Endothelial cell of umbilical vein (primary cell): ENCODE data around the gene NHSL2. TPM values are rescaled to one million over a fixed set of nuclear protein-coding genes. Genes with fewer than 3 reads are reported as not detected.

Experiments used
- BruUV-seq: library from RNA; stranded (reverse); fragments of 400-500 nt; replicated peaks from 2 replicates; lab custom pipeline; 2021; lab: Mats Ljungman, UMichigan
- CTCF ChIA-PET: fragments of 300-600, 350-600 bp; sonication (Branson Sonifier 250); formaldehyde crosslinking; loops from one replicate; lab custom pipeline; 2021; ENCODE audit warnings: antibody characterized with exemption, inconsistent platforms; lab: Charles Lee
- POLR2A ChIA-PET: fragments of 300-600, 350-600 bp; sonication (Branson Sonifier 250); formaldehyde crosslinking; loops from one replicate; lab custom pipeline; 2021; ENCODE audit warnings: antibody characterized with exemption, inconsistent platforms; lab: Charles Lee
- DNase-seq: peaks from one replicate; pipeline ENCODE4 v3.0.0-alpha.2; 2011; ENCODE audit warnings: low read depth, low spot score
- FAIRE-seq: peaks from 2 replicates; lab custom pipeline; 2011; peaks lifted over from hg19 to GRCh38; lab: Jason Lieb, UNC
- H2AFZ ChIP-seq: 2 replicates; pipeline ENCODE4 v1.6.0; 2012; ENCODE audit warnings: low read depth, low read length, control low read depth, inconsistent platforms
- H3K27ac ChIP-seq: 2 replicates; pipeline ENCODE4 v1.5.1; 2011; ENCODE audit warnings: low read depth, mild to moderate bottlenecking, control low read depth, low read length, moderate library complexity; ENCODE audit not compliant: insufficient read depth
- H3K27me3 ChIP-seq, 2 experiments: 2 replicates each; pipeline versions ENCODE4 v1.6.0 to v1.6.1; 2011; ENCODE audit warnings: low read length in 2 of 2, mixed read lengths in 1 of 2; ENCODE audit not compliant: control insufficient read depth in 2 of 2, insufficient read depth in 2 of 2
- H3K36me3 ChIP-seq, 2 experiments: 2 replicates in 1 of 2; 3 replicates in 1 of 2; pipeline ENCODE4 v1.5.1; 2011; ENCODE audit warnings: low read length in 2 of 2, mild to moderate bottlenecking in 1 of 2, moderate library complexity in 1 of 2; ENCODE audit not compliant: control insufficient read depth in 2 of 2, insufficient read depth in 2 of 2; ENCODE audit errors: extremely low read depth in 1 of 2
- H3K4me1 ChIP-seq: 3 replicates; pipeline ENCODE4 v1.5.1; 2011; ENCODE audit warnings: mild to moderate bottlenecking, low read length; ENCODE audit not compliant: control insufficient read depth, insufficient read depth; ENCODE audit errors: extremely low read depth
- H3K4me2 ChIP-seq: 2 replicates; pipeline ENCODE4 v1.6.1; 2011; ENCODE audit warnings: low read length, control low read depth, mixed read lengths; ENCODE audit not compliant: insufficient read depth
- H3K4me3 ChIP-seq, 3 experiments: fragments of 200-600 bp in 1 of 3; sonication (generic), shearing (Covaris generic) in 1 of 3; replicated peaks in 1 of 3; 2 replicates each; pipeline ENCODE4 v1.5.1; 2011 to 2016; ENCODE audit warnings: control low read depth in 3 of 3, low read length in 3 of 3, mild to moderate bottlenecking in 2 of 3, inconsistent platforms in 1 of 3, low read depth in 1 of 3, moderate library complexity in 1 of 3; ENCODE audit not compliant: insufficient read depth in 1 of 3
- H3K79me2 ChIP-seq: 2 replicates; pipeline ENCODE4 v1.6.0; 2012; ENCODE audit warnings: low read length, inconsistent platforms; ENCODE audit not compliant: control insufficient read depth, insufficient read depth
- H3K9ac ChIP-seq: replicated peaks from 2 replicates; pipeline ENCODE3; 2011; ENCODE audit warnings: low read length, control low read depth; ENCODE audit not compliant: insufficient read depth; ENCODE audit errors: extremely low read depth
- H3K9me1 ChIP-seq: replicated peaks from 3 replicates; pipeline ENCODE4 v1.6.0; 2011; ENCODE audit warnings: mild to moderate bottlenecking, low read length; ENCODE audit not compliant: control insufficient read depth, insufficient read depth; ENCODE audit errors: extremely low read depth
- H3K9me3 ChIP-seq: replicated peaks from 2 replicates; pipeline ENCODE4 v1.5.1; 2012; ENCODE audit warnings: low read length, inconsistent platforms; ENCODE audit not compliant: control insufficient read depth, insufficient read depth
- H4K20me1 ChIP-seq: replicated peaks from 2 replicates; pipeline ENCODE3; 2011; ENCODE audit warnings: mild to moderate bottlenecking, low read length; ENCODE audit not compliant: control insufficient read depth, insufficient read depth; ENCODE audit errors: extremely low read depth
- CTCF ChIP-seq, 2 donors: IDR thresholded peaks; 1 replicate in 1 of 2; 2 replicates in 1 of 2; pipeline ENCODE4 v1.5.1; 2011; ENCODE audit warnings: low read length in 2 of 2, mild to moderate bottlenecking in 2 of 2, moderate library complexity in 2 of 2, control low read depth in 1 of 2, inconsistent platforms in 1 of 2, low read depth in 1 of 2; ENCODE audit not compliant: insufficient read depth in 1 of 2; ENCODE audit errors: extremely low read depth in 1 of 2
- EZH2 ChIP-seq: IDR thresholded peaks from 2 replicates; pipeline ENCODE4 v1.6.1; 2012; ENCODE audit warnings: borderline replicate concordance, low read depth, mild to moderate bottlenecking, moderate library complexity, low read length, inconsistent platforms; ENCODE audit not compliant: severe bottlenecking
- FOS ChIP-seq: IDR thresholded peaks from 2 replicates; pipeline ENCODE4 v1.6.1; 2011; ENCODE audit warnings: mild to moderate bottlenecking, low read length, moderate library complexity, borderline replicate concordance; ENCODE audit not compliant: insufficient read depth
- GATA2 ChIP-seq: IDR thresholded peaks from 2 replicates; pipeline ENCODE4 v1.7.0; 2011; ENCODE audit warnings: low read depth, mild to moderate bottlenecking, moderate library complexity, mixed read lengths, low read length; ENCODE audit not compliant: insufficient read length, insufficient read depth
- JUN ChIP-seq: IDR thresholded peaks from 2 replicates; pipeline ENCODE4 v1.6.1; 2011; ENCODE audit warnings: borderline replicate concordance, low read depth; ENCODE audit not compliant: insufficient read length, insufficient read depth
- MAX ChIP-seq: IDR thresholded peaks from 2 replicates; pipeline ENCODE4 v1.6.1; 2011; ENCODE audit not compliant: insufficient read depth, insufficient read length
- POLR2A ChIP-seq: IDR thresholded peaks from 2 replicates; pipeline ENCODE4 v1.6.1; 2012; ENCODE audit warnings: low read depth, mild to moderate bottlenecking, control low read depth, low read length
- POLR2AphosphoS5 ChIP-seq: IDR thresholded peaks from 2 replicates; pipeline ENCODE4 v1.6.1; 2012; ENCODE audit warnings: low read depth, mild to moderate bottlenecking, control low read depth, low read length, moderate library complexity; ENCODE audit not compliant: insufficient read depth
- dilution Hi-C: fragments of 300-500 bp; cut with MboI; formaldehyde crosslinking; loops from one replicate; pipeline ENCODE4 v1.15.0; 2019; ENCODE audit warnings: low sequenced_read_pairs; ENCODE audit not compliant: extremely low pct_ligation_motif_present
- intact Hi-C: fragments of 100-400 bp; cut with micrococcal nuclease; formaldehyde crosslinking; loops from one replicate; pipeline ENCODE4 v1.10.0; 2022
- polyA plus RNA-seq, 4 experiments: library from polyadenylated mRNA; depleted of rRNA in 3 of 4; stranded (reverse) in 3 of 4; unstranded in 1 of 4; fragments of >200 nt; gene quantifications; 2 replicates each; pipeline versions ENCODE4 v1.2.1 to v1.2.3, GENCODE V29; 2011 to 2012; ENCODE audit warnings: missing spikeins in 1 of 4
- total RNA-seq: library from RNA; stranded (reverse); gene quantifications from 2 replicates; pipeline ENCODE4 v1.2.3, GENCODE V29; 2021

Gene NHSL2
- total and polyA plus RNA-seq, 2 donors (not counting 3 experiments of a cell fraction or from before 2014, with no cell fraction given) = 23.5 to 49.9 TPM

GRCh38 chrX:72001471-72001870 is 90.8 kb downstream of the NHSL2 start:
- Histone ChIP-seq H4K20me1 (no peaks in the 10 kb centered on the region), H3K9me1 (no peaks in the 10 kb centered on the region), H3K36me3 (no peaks in the 10 kb centered on the region), H2AFZ (no peak overlapping the region), H3K27ac (no peak overlapping the region), H3K27me3 (no peaks in the 10 kb centered on the region), H3K4me2 (no peak overlapping the region), H3K4me1 (peaks cover 8% of the 10 kb centered on the region), H3K4me3 (no peak overlapping the region), H3K9me3 (no peaks in the 10 kb centered on the region), H3K79me2 (no peaks in the 10 kb centered on the region), H3K9ac (no peak overlapping the region)
- dilution Hi-C loops (no loop called here), intact Hi-C loops (loop anchor here (10.0 kb wide), 1 partner anchor 243 kb away; no protein-coding TSS in a partner anchor)
- DNase-seq = no peak
- FAIRE-seq = no peak
- no TSS peak for BruUV-seq
- POLR2A ChIA-PET = no interaction called here
- TF ChIP-seq POLR2AphosphoS5 (no peak), MAX (no peak), FOS (no peak), GATA2 (no peak), EZH2 (no peak), POLR2A (no peak), CTCF (IDR thresholded peaks at IDR 0.05; ENCODE audit: extremely low read depth in 1 of 2, insufficient read depth in 1 of 2, low read depth in 1 of 2, low read length in 2 of 2) (no peak), JUN (no peak)
- CTCF ChIA-PET = no interaction called here
